H9 (cell line): ENCODE measurements around the gene HK2. TPM values are rescaled to one million over a fixed set of nuclear protein-coding genes. Genes with fewer than 3 reads are reported as not detected.

Experiments
- DNase-seq: peaks from one replicate; pipeline ENCODE4 v3.0.0-alpha.2; 2017
- H2AFZ ChIP-seq: one replicate; pipeline ENCODE4 v1.6.1; 2013; ENCODE audit warnings: mild to moderate bottlenecking, low read length, control low read depth, moderate library complexity
- H2AK5ac ChIP-seq: 2 replicates; pipeline ENCODE4 v1.6.1; 2013; ENCODE audit warnings: low read length, control low read depth, mixed read lengths; ENCODE audit not compliant: insufficient read length
- H2BK120ac ChIP-seq: one replicate; pipeline ENCODE4 v1.6.1; 2013; ENCODE audit warnings: low read depth, mild to moderate bottlenecking, low read length, control low read depth, inconsistent platforms; ENCODE audit not compliant: poor library complexity, severe bottlenecking
- H2BK12ac ChIP-seq: 2 replicates; pipeline ENCODE4 v1.6.1; 2013; ENCODE audit warnings: low read length, control low read depth, mixed read lengths, low read depth; ENCODE audit not compliant: insufficient read length
- H2BK15ac ChIP-seq: 2 replicates; pipeline ENCODE4 v1.6.1; 2013; ENCODE audit warnings: low read depth, low read length, control low read depth
- H2BK20ac ChIP-seq: one replicate; pipeline ENCODE4 v1.6.1; 2013; ENCODE audit warnings: low read depth, mild to moderate bottlenecking, low read length, control low read depth, inconsistent platforms; ENCODE audit not compliant: poor library complexity, severe bottlenecking
- H2BK5ac ChIP-seq: 2 replicates; pipeline ENCODE4 v1.6.1; 2013; ENCODE audit warnings: low read length, control low read depth, mixed read lengths; ENCODE audit not compliant: insufficient read length
- H3K14ac ChIP-seq: 2 replicates; pipeline ENCODE4 v1.6.1; 2013; ENCODE audit warnings: low read length, control low read depth; ENCODE audit not compliant: insufficient read depth
- H3K18ac ChIP-seq: 2 replicates; pipeline ENCODE4 v1.6.1; 2013; ENCODE audit warnings: low read depth, mild to moderate bottlenecking, mixed read lengths, low read length, control low read depth; ENCODE audit not compliant: insufficient read length
- H3K23ac ChIP-seq: 2 replicates; pipeline ENCODE4 v1.6.1; 2013; ENCODE audit warnings: low read length, control low read depth, mixed read lengths, low read depth; ENCODE audit not compliant: insufficient read length
- H3K23me2 ChIP-seq: 2 replicates; pipeline ENCODE4 v1.6.1; 2013; ENCODE audit warnings: low read depth, mild to moderate bottlenecking, mixed read lengths, low read length, control low read depth; ENCODE audit not compliant: insufficient read length, poor library complexity, severe bottlenecking
- H3K27ac ChIP-seq: 2 replicates; pipeline ENCODE4 v1.5.1; 2013; ENCODE audit warnings: low read length, control low read depth, mixed read lengths, low read depth; ENCODE audit not compliant: insufficient read length
- H3K27me3 ChIP-seq: 2 replicates; pipeline ENCODE4 v1.6.1; 2013; ENCODE audit warnings: low read length, control low read depth, inconsistent platforms; ENCODE audit not compliant: insufficient read depth
- H3K4ac ChIP-seq: 2 replicates; pipeline ENCODE4 v1.6.1; 2013; ENCODE audit warnings: low read depth, mild to moderate bottlenecking, control low read depth, inconsistent platforms, low read length, moderate library complexity
- H3K4me1 ChIP-seq: 2 replicates; pipeline ENCODE4 v1.6.1; 2013; ENCODE audit warnings: low read length, control low read depth, inconsistent platforms; ENCODE audit not compliant: insufficient read depth
- H3K4me2 ChIP-seq: 2 replicates; pipeline ENCODE4 v1.6.1; 2013; ENCODE audit warnings: low read length, control low read depth, mixed read lengths; ENCODE audit not compliant: insufficient read length, insufficient read depth
- H3K56ac ChIP-seq: 2 replicates; pipeline ENCODE4 v1.6.1; 2013; ENCODE audit warnings: low read depth, mild to moderate bottlenecking, mixed read lengths, low read length, control low read depth; ENCODE audit not compliant: insufficient read length
- H3K79me1 ChIP-seq: 2 replicates; pipeline ENCODE4 v1.6.1; 2013; ENCODE audit warnings: low read depth, mild to moderate bottlenecking, moderate library complexity, low read length, control low read depth, inconsistent platforms; ENCODE audit not compliant: insufficient read depth, poor library complexity, severe bottlenecking
- H3K79me2 ChIP-seq: 2 replicates; pipeline ENCODE4 v1.6.1; 2013; ENCODE audit warnings: low read length, control low read depth, inconsistent platforms; ENCODE audit not compliant: insufficient read depth
- H3K9ac ChIP-seq: 2 replicates; pipeline ENCODE4 v1.6.1; 2013; ENCODE audit warnings: low read length, control low read depth, mixed read lengths; ENCODE audit not compliant: insufficient read length; ENCODE audit errors: extremely low read depth
- H3K9me3 ChIP-seq: one replicate; pipeline ENCODE4 v1.6.1; 2013; ENCODE audit warnings: low read depth, low read length, inconsistent platforms; ENCODE audit not compliant: control insufficient read depth
- H3T11ph ChIP-seq: one replicate; pipeline ENCODE4 v1.6.1; 2013; ENCODE audit warnings: mild to moderate bottlenecking, low read length, control low read depth, inconsistent platforms
- H4K20me1 ChIP-seq: one replicate; pipeline ENCODE4 v1.6.1; 2013; ENCODE audit not compliant: control insufficient read depth, insufficient read length, insufficient read depth
- H4K5ac ChIP-seq: 2 replicates; pipeline ENCODE4 v1.6.1; 2013; ENCODE audit warnings: low read depth, mild to moderate bottlenecking, mixed read lengths, low read length, control low read depth; ENCODE audit not compliant: insufficient read length
- H4K8ac ChIP-seq: replicated peaks from 2 replicates; pipeline ENCODE4 v1.6.1; 2013; ENCODE audit warnings: low read length, control low read depth, mixed read lengths, low read depth; ENCODE audit not compliant: insufficient read length
- H4K91ac ChIP-seq: 2 replicates; pipeline ENCODE4 v1.6.1; 2013; ENCODE audit warnings: low read depth, mild to moderate bottlenecking, moderate library complexity, mixed read lengths, low read length, control low read depth; ENCODE audit not compliant: insufficient read length
- H3K27ac Mint-ChIP-seq, 3 experiments: 2 replicates in 2 of 3; 3 replicates in 1 of 3; pipeline ENCODE4 v1.8.0; 2020 to 2021; ENCODE audit warnings: mixed read lengths in 3 of 3, mild to moderate bottlenecking in 1 of 3, moderate library complexity in 1 of 3
- H3K27me3 Mint-ChIP-seq: 2 replicates; pipeline ENCODE4 v1.8.0; 2021; ENCODE audit warnings: low read depth, mild to moderate bottlenecking, moderate library complexity, mixed read lengths
- H3K36me3 Mint-ChIP-seq, 3 experiments: 2 replicates in 2 of 3; 3 replicates in 1 of 3; pipeline ENCODE4 v1.8.0; 2020 to 2021; ENCODE audit warnings: low read depth in 3 of 3, mixed read lengths in 3 of 3; ENCODE audit not compliant: insufficient read depth in 1 of 3
- H3K4me1 Mint-ChIP-seq, 2 experiments: 2 replicates each; pipeline ENCODE4 v1.8.0; 2020; ENCODE audit warnings: mixed read lengths in 2 of 2
- H3K4me3 Mint-ChIP-seq, 2 experiments: 2 replicates in 1 of 2; 3 replicates in 1 of 2; pipeline ENCODE4 v1.8.0; 2020 to 2021; ENCODE audit warnings: mild to moderate bottlenecking in 2 of 2, mixed read lengths in 2 of 2, moderate library complexity in 1 of 2
- H3K9me3 Mint-ChIP-seq, 2 experiments: 2 replicates in 1 of 2; 3 replicates in 1 of 2; pipeline ENCODE4 v1.8.0; 2020; ENCODE audit warnings: mild to moderate bottlenecking in 2 of 2, mixed read lengths in 2 of 2, moderate library complexity in 1 of 2
- CTCF ChIP-seq: fragments of 200-600 bp; sonication (generic); conservative IDR thresholded peaks from 3 replicates; pipeline ENCODE4 v1.8.0; 2021; ENCODE audit warnings: antibody characterized with exemption, mild to moderate bottlenecking
- WGBS: extraction: QIAGEN DNeasy Blood & Tissue Kit; methylation state at CpG from one replicate; pipeline ENCODE4 v1.1.7; 2013; ENCODE audit warnings: missing lambda C conversion rate, low lambda C conversion rate, mixed read lengths; ENCODE audit not compliant: insufficient read length; ENCODE audit errors: extremely low coverage; 5-methylcytosine and 5-hydroxymethylcytosine counted together
- total RNA-seq: library from RNA; stranded (reverse); gene quantifications from 2 replicates; pipeline ENCODE4 v1.2.1, GENCODE V29; 2021

Gene HK2
- total RNA-seq, 1 experiment from 2014 or later, result 54.3 TPM

- Histone ChIP-seq H3K9me3 (no peaks in the 10 kb centered on the region), H3K9ac (no peak overlapping the region), H3K23ac (no peak overlapping the region), H3K27me3 (no peaks in the 10 kb centered on the region), H2AK5ac (no peak overlapping the region), H3K4ac (no peak overlapping the region), H3K23me2 (peaks cover 3% of the 10 kb centered on the region), H3K56ac (no peak overlapping the region), H3K4me1 (no peaks in the 10 kb centered on the region), H2AFZ (no peak overlapping the region), H3K27ac (no peak overlapping the region), H2BK120ac (no peak overlapping the region), H2BK20ac (no peak overlapping the region), H4K5ac (no peak overlapping the region), H3T11ph (no peak overlapping the region), H2BK15ac (no peak overlapping the region), H3K79me1 (no peaks in the 10 kb centered on the region), H4K20me1 (no peaks in the 10 kb centered on the region), H4K8ac (no peak overlapping the region), H3K14ac (peak overlapping the region; percentile 41; the same call in 1 of the 2 replicates), H3K4me2 (no peak overlapping the region), H4K91ac (no peak overlapping the region), H2BK5ac (no peak overlapping the region), H2BK12ac (no peak overlapping the region), H3K18ac (no peak overlapping the region), H3K79me2 (no peaks in the 10 kb centered on the region)
- no peak for DNase-seq
- Mint-ChIP-seq H3K4me3 (no peak overlapping the region), H3K36me3 (no peaks in the 10 kb centered on the region), H3K27me3 (peaks cover 16% of the 10 kb centered on the region), H3K27ac (no peak overlapping the region), H3K4me1 (no peaks in the 10 kb centered on the region), H3K9me3 (no peaks in the 10 kb centered on the region; a peak in 1 of 5 replicates)
- no peak for TF ChIP-seq CTCF
- no CpG with 5 or more reads among the region's 4 CpGs for WGBS
Observed at GRCh38 chr2:74915743-74916142, 81.8 kb downstream of the HK2 start.
